Gastroesophageal sphincter (tissue), 3 donors: ENCODE data around the gene RAD51B.

Source experiments
- CTCF ChIP-seq, 4 experiments: fragments of 200-600 bp in 2 of 4; fragments of 450-650 bp in 2 of 4; sonication (generic) in 1 of 4; IDR thresholded peaks; one replicate each; pipeline ENCODE4 v1.5.1; 2017 to 2019; ENCODE audit warnings: antibody characterized with exemption in 4 of 4, mild to moderate bottlenecking in 2 of 4, moderate library complexity in 2 of 4
- EP300 ChIP-seq: sonication (generic); formaldehyde crosslinking; IDR thresholded peaks from one replicate; pipeline ENCODE4 v1.6.1; 2017; ENCODE audit warnings: antibody characterized with exemption, mild to moderate bottlenecking
- POLR2A ChIP-seq, 2 donors: fragments of 450-650 bp; IDR thresholded peaks; one replicate each; pipeline ENCODE4 v1.6.1; 2017; ENCODE audit warnings: antibody characterized with exemption in 2 of 2, mild to moderate bottlenecking in 2 of 2, moderate library complexity in 1 of 2

GRCh38 chr14:68439676-68440075, 620.1 kb downstream of the RAD51B start:
- TF ChIP-seq CTCF (IDR thresholded peaks at IDR 0.05) = no peak
- no peak for TF ChIP-seq POLR2A (IDR thresholded peaks at IDR 0.05)
- no peak for TF ChIP-seq EP300
